ENCODE measurements around the gene ZNF213.

GRCh38 chr16:3144321-3144983 is 9.6 kb downstream of the ZNF213 start:
- TF ChIP-seq CTCF (tag by site-specific recombination; IDR thresholded peaks at IDR 0.05) (no peak), ZNF10 (tag by site-specific recombination; IDR thresholded peaks at IDR 0.05) (no peak)

Measured in HEK293 (cell line).